Measurements from ENCODE around the gene DAAM2. TPM values are rescaled to one million over a fixed set of nuclear protein-coding genes. Genes with fewer than 3 reads are reported as not detected.
A peak's percentile ranks its signal among the peaks of the same experiment; 100 is the strongest.

The DAAM2 gene
- total RNA-seq, 1 donor from 2014 or later: 12.5 TPM

DNA sequence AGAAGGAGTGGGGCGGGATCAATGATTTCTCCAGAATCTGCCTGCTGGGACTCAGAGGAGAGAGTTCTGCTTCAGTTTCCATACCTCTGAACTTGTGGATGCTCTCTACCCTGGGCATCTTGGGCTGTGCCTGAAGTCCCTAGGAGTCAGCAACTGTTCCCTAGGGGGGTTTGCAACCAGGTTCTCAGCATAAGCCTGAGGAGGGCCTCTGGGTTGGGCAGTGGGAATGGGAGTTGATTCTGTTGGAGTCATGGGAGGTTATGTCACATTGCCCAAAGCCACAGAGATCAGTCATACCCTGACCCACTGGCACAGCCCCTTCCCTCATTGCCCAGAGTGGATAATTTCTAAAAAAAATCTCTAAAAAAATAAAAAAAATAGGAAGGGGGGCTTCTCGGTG, 94.7 kb downstream of the DAAM2 start:
- no peak for DNase-seq (ENCODE audit: low spot score)

DNA sequence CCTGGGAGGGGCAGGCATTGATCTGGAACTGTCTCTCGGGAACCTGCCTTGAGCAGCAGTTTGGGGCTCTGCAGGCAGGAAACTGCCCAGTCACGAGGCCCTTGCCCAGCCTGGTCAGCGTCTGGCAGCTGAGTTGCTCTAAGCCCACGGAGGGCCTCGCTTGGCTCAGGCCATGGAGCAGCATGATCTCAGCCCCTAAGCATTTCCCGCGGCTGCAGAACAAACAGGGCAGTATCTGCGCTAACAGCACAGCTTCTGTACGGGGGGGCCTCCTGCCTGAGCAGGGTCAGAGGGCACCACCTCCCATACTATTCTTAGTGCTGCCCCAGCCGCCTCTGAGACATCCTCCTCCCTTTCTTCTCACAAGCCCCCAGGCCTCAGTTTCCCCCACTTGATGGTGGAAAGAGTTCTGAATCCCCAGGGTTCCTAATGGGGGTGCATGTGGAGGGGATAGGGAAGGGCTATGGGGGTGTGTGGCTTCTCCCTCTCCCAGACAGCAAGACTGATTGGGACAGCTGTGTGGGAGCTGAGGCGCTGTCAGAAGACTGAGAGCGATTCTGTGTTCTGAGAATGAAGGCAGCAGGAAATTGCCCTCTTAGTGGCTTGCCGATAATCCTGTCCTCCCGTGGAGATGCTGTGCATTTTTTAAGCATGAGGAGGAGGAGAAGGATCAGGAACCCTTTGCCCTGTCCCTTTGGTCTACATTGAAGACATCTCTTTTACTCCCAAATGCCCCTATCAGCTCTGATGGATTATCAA, 95.7 kb downstream of the DAAM2 start:
- peak; percentile 78 for DNase-seq (ENCODE audit: low spot score)

DNA sequence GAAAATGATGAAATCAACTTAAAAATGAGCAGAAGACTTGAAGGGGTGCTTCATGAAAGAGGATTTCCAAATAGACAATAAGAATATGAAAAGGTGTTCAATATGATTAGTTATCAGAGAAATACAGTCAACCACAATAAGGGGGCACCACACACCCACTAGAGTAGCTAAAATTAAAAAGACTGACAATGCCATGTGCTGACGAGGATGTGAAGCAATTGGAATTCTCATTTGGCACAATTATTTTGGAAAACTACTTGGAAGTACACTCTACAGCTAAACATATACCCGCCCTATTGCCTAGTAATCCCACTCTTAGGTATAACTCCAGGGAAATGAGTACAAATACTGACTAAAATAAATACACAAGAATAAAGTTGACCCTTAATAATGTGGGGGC, 97.1 kb downstream of the DAAM2 start:
- no peak for DNase-seq (ENCODE audit: low spot score)

DNA sequence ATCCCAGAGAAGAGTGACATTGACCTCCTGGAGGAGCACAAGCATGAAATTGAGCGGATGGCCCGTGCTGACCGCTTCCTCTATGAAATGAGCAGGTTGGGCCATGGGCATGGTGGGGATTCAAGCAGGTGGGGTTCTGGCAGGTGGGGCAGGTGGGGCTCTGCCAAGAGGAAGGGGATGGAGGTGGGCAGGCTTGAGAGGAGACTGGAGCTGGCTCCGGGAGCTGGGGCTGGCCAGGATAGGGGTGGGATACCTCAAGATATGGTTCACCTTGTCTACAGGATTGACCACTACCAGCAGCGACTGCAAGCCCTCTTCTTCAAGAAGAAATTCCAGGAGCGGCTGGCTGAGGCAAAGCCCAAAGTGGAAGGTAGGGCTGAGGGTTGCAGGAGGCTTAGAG, 99.2 kb downstream of the DAAM2 start:
- DNase-seq (ENCODE audit: low spot score): no peak

DNA sequence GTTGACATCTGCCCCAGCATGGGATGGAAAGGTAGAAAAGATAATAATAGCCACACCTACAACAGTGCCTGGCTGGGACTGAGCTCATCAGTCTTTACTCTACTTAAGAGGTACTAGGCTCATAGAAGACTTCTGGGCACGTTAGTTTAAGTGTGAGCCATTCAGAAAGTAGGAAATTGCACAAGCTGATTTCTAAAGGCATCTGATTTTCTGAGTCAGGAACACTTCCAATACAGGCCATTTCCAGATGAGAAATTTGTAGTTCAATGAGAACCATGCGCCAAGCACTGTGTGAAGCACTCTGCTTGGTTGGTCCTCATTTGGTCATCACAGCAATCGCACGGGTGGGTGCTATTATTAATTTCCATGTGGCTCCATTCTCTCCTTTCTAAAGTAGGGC, 99.8 kb downstream of the DAAM2 start:
- no peak for DNase-seq (ENCODE audit: low spot score)

DNA sequence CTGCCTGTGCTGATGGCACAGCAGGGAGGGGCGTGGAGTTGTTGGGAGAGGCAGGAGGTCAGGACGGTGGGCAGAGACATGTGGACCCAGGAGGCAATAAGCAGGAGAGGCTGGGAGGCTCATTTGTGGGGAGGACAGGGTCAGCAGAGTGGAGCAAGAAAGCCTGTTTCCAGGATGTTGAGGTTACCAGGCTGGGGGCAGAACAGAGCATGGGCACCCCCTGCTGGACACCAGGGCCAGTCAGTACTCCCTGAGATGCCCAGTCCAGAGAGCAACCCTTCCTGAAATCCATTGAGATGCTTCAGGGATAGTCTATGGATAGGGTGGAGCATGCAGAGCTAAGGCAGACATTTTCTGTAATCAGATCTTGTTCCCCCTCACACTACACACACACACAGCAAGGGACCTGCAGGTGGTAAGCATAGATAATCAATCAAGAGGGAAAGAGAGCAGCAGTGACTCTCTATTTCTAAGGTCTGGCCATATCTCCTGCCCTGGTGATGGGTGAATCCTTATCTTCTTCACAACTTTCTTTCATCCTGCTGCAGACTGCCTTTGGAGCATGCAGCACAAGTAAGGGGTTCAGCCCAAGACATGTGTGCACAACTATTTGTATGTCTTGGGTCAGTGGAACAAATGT, 100.4 kb downstream of the DAAM2 start:
- peak; percentile 74 for DNase-seq (ENCODE audit: low spot score)

DNA sequence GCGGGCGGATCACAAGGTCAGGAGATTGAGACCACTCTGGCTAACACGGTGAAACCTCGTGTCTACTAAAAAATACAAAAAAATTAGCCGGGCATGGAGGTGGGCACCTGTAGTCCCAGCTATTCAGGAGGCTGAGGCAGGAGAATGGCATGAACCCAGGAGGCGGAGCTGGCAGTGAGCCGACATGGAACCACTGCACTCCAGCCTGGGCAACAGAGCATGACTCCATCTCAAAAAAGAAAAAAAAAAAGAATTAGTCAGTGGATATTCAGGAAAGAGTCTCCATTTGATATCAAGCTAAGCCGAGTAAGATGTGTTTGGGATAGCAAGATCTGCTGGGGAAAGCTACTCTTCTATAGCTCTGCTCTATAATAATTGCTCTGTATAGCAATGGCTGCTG, 101.1 kb downstream of the DAAM2 start:
- DNase-seq (ENCODE audit: low spot score): no peak

DNA sequence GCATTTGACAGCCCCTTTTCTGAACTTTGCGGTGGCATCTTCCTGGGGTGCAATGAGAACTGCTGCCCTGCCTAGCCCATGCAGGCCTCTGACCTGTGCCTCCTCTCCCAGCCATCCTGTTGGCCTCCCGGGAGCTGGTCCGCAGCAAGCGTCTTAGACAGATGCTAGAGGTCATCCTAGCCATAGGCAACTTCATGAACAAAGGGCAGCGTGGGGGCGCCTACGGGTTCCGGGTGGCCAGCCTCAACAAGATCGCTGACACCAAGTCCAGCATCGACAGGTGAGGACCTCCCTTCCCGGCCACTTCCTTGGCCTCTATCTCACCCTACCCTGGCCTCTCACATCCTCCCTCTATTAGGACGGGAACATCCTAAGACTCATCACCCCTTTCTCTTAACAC, 104.5 kb downstream of the DAAM2 start:
- DNase-seq (ENCODE audit: low spot score): no peak

DNA sequence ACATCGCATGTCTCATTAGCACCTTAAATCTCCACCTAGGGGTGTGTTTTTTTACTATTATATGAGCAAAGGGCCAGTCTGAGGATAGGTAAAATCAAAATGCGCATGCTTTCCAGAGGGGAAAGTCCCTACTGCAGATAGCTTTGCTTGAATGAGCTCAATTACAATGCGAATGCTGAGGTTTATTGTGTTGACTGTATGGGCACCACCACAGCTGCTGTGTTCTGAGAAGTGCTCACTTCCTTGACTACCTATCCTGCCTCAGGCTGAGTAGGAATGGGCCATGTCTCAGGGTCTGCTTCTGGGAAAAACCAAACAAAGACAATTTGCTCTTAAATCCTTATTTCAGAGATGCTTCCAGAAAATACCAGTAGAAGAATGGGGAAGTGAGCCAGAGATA, 105.5 kb downstream of the DAAM2 start:
- no peak for DNase-seq (ENCODE audit: low spot score)

DNA sequence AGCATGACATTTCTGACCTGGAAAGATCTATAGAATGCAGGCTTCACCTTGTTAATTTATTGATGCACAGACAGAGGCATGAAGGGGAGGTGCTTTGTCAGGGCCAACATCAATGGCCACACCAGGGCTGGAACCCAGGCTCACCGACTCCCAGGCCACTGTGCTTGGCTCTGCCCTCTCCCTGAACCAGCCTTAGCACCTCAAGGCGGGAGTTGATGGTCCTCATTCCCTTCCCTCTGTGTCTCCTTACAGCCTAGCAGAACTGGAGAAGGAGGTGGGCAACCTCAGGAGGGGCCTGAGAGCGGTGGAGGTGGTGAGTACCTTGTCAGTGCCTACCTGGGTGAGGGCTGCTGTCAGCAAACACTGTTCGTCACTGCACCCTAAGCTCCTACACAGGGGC, 106.4 kb downstream of the DAAM2 start:
- no peak for DNase-seq (ENCODE audit: low spot score)

DNA sequence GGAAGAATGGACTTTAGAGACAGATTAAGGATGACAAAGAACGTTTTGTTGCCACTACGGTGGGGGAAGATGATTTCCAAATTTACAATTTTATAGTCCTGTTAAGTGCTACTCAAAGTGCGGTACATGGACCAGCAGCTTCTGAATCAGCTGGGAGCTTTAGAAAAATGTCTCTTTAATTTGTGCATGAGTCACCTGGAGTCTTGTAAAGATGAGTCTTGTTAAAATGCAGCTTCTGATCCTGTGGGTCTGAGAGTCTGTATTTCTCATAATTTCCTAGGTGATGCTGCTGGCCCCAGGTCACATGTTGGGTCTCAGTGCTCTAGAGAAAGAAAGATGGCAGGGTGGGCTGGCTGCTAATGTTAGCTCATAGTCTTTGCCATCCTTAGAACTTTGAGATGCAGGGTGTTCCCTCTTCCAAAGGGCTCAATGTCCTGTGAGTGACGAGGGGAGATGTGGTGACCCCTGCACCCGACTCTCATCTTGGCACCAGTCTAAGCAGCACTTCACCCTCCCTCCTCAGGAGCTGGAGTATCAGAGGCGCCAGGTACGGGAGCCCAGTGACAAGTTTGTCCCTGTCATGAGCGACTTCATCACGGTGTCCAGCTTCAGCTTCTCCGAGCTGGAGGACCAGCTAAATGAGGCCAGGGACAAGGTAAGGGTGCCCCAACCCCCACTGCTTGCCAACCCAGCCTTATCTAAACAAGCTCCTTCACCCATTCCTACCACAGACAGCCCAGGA, 107.5 kb downstream of the DAAM2 start:
- DNase-seq (ENCODE audit: low spot score): no peak

DNA sequence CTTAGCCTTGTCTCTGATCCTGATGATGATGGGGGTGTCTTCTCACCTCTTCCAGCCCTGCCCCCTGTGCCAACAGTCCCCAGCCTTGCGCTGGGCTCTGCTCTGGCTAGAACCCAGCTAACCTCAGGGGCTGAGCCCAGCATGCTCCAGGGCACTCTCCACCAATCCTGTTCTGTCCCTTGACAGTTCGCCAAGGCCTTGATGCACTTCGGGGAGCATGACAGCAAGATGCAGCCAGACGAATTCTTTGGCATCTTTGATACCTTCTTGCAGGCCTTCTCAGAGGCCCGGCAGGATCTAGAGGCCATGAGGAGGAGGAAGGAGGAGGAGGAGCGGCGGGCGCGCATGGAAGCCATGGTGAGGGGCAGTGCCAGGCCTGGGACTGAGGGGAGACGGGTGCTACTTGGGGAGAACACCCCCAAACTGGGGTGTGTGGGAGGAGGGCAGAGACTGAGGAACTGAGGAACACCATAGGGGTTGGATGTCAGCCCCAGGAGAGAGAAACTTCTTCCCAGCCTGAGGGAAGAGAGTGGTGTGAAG, 109.0 kb downstream of the DAAM2 start:
- no peak for DNase-seq (ENCODE audit: low spot score)

DNA sequence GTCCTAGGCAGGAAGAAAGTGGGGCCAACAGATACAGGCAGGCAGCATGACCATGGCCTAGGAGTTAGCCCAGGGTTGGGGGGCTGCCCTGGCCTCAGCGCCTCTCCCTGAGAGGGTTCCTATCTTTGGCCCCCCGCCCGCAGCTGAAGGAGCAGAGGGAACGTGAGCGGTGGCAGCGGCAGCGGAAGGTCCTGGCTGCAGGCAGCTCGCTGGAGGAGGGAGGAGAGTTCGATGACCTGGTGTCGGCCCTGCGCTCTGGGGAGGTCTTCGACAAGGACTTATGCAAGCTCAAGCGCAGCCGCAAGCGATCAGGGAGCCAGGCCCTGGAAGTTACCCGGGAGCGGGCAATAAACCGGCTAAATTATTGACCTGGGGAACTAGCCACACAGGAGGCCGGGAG, 109.5 kb downstream of the DAAM2 start:
- DNase-seq (ENCODE audit: low spot score): no peak

DNA sequence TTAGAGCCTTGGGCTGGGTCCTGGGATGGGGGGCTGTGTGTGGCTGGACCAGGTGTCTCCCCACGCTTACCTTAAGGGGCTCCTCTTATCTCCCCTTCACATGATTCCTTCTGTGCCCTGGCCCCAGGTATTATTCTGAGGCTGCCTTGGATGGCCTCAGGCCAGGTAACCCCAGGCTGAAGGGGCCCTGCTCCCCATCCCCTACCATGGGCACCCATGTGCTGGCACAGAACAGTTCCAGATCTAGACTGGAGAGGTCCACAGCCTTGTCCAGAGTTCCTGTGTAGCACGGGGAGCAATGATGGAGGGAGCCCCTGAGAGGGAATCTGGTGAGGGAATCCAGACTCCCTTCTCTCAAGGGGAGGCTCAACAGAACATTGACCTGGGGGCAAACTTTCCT, 110.0 kb downstream of the DAAM2 start:
- no peak for DNase-seq (ENCODE audit: low spot score)

DNA sequence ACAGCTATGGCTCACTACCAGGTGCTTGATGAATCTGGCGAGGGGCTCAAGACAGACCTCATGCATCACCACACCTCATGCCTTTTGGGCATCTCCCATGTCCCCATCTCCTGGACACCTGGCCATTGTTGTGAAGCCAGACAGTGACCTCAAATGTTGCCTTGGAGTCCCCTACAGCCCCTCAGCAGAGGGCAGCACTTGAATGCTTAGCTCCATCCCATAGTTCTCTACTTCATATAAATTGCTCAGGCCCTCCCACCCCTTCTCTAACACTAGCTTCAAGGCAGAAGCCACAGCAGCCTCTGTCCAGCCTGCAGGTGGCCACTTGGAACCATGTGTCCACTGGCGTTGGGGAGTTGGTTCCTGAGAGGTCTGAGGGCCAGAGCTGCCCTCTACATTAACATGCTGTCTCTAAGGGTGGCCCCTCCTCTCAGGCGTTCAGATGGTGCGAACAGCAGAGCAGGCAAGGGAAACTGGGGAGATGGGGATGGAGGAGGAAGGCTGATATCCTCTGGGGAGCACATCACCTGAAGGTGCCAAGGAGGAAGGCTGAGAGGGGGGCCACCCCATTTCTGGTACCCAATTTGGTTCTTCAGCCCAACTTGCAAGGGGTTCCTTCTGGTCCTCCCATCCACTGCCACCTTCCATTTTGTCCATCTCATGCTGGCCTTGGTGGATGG, 110.8 kb downstream of the DAAM2 start:
- DNase-seq (ENCODE audit: low spot score): no peak

DNA sequence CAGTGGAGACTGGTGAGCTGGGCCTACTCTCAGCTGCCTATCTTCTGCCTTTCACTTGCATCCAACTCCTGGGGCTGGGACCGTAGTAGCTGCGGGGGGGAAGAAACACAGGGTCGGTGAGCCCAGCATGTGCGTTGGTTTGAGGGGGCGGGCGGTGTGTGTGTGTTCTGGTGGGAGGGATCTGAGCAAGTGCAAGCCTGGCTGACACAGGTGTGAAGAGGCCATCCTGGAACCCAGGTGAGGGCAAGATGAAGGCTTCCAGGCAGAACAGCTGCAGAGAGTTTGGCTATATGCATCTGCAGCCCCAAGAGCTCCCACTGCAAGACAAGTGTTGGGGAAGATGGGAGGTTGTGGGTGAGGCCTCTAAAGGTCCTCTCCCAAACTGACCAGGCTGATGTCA, 111.5 kb downstream of the DAAM2 start:
- DNase-seq (ENCODE audit: low spot score): no peak

DNA sequence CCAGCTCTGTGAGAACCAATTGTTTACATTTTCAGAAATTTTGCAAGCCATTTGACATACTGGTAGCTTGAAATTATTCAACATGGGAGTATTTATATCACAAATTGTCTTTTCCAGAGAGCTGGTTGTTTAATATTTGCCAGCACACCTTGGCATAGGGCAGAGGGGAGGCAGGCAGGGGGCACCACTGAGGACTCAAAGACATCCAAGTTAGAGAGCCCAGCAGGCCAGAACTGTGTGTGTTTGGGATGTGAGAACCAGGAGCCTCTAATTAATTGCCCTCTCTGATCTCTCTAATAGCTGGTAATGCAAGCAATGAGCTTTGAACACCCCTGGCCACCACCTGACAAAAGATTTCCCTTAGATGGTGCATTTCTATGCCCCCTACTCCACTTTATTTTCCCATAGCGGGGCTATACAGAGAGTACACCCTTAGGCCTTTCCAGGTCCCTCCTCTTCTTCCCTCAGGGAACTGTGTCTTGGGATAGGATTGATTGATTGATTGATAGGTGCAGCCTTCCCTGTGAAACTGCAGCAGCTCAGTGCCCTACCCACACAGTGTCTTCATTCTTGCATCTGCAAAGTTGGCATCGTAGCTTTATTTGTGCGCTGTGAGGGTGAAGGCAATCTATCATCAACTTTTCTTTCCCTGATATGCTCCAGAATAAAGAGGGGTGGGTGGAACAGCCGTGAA, 112.9 kb downstream of the DAAM2 start:
- no peak for DNase-seq (ENCODE audit: low spot score)

DNA sequence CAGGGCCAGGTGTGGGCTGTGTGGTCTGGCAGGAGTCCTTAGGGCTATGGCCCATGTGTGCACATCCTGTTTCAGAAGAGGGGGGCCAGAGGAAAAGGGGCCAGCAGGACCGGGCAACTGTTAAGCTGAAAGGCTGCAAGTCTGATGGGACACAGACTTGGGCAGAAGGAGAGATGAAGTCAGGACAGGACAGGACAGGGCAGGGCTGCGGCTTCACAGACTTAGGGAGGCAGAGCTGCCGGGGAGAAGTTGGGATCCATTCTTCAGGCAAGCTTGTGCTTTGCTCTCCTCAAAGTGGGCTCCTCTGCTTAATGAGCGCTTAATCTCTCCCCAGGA, 113.4 kb downstream of the DAAM2 start:
- no peak for DNase-seq (ENCODE audit: low spot score)

DNA sequence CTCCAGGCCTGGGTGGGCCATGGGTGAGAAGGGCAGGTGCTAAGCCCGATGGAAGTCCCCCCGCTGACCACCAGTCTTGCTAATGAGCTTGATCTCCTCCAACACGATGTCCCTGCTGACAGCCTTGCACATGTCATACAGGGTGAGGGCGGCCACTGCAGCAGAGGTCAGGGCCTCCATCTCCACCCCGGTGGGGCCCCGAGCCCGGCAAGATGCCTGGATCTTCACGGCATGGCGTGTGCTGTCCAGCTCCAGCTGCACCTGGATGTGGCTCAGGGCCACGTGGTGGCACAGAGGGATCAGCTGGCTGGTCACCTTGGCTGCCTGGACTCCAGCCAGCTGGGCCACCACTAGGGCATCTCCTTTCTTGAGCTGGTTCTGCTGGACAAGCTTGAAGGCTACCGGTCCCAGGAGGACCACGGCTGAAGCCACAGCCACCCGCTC, 114.2 kb downstream of the DAAM2 start:
- DNase-seq (ENCODE audit: low spot score): no peak

DNA sequence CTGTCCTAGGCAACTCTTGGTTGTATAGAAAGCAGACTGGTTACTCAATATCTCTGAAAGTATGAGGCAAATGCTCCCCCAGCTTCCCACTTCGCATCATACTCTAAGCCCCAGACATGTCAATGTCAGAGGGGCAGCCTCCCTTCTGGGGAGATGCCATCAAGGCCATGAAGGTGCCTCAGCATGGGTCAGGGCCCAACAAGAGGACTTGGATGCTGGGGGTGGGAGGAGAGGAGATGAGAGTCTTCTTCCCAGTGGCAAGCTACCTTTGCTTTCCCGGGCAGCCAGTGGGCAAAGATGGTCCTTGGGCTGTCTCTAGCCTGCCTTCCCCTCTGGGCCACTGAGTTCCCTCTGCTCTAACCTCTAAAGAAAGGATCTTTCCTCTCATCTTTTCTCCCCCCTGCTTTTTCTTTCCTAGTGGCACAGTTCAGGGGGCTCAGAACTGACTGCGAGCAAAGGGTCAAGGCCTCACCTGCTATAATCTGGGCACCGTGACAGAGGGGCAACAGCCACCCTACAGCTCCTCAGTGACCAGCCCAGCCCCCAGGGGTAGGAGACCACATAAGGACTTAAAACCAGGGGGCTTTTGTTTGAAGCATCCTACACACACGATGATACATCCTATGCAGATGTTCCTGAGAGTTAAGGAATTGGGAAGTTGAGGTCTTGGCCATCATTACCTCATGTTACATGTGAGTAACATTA, 115.8 kb downstream of the DAAM2 start:
- no peak for DNase-seq (ENCODE audit: low spot score)
